SU-DHL-6 (cell line): Measurements from ENCODE around the gene DRP2.

Source experiments
- CTCF ChIP-seq: fragments of 200-600 bp; sonication (generic); IDR thresholded peaks from one replicate; pipeline ENCODE4 v1.5.1; 2017; ENCODE audit warnings: antibody characterized with exemption, mild to moderate bottlenecking, low read length, moderate library complexity; ENCODE audit not compliant: insufficient read depth, poor library complexity, severe bottlenecking
- EZH2phosphoT487 ChIP-seq: fragments of 200-600 bp; sonication (generic), shearing (Covaris generic); conservative IDR thresholded peaks from 2 replicates; pipeline ENCODE4 v1.6.1; 2018; ENCODE audit warnings: mild to moderate bottlenecking, antibody characterized with exemption, low read length, moderate library complexity, mixed read lengths

- no peak for TF ChIP-seq CTCF
- TF ChIP-seq EZH2phosphoT487: no peak
Observed at GRCh38 chrX:101229170-101229569, 9.6 kb downstream of the DRP2 start.
